ENCODE data around the gene FAM83B. TPM values are rescaled to one million over a fixed set of nuclear protein-coding genes. Genes with fewer than 3 reads are reported as not detected.

FAM83B gene
- total and polyA plus RNA-seq, 2 donors (not counting 3 experiments of a cell fraction or from before 2014, with no cell fraction given), result not detected

DNA sequence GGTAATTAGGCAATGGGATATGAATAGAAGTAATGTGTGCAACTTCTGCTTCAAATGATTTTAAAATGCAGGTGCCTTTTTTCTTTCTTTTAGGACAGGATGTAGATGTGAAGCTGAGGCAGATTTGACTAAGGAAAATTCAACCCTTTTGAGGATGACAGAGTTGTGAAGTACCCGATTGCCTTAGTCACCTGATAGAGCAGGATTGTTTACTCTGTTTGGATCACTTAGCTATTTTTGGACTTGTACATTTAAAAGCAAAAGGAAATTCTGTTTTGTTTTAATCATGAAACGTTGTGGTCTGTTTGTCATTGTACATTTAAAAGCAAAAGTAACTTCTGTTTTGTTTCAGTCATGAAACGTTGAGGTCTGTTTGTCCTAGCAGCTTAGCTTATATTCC lies 143.4 kb downstream of the FAM83B start:
- TF ChIP-seq JUN (IDR thresholded peaks at IDR 0.05; ENCODE audit: borderline replicate concordance, insufficient read depth, insufficient read length, low read depth), result no peak
- TF ChIP-seq GATA2 (IDR thresholded peaks at IDR 0.05; ENCODE audit: insufficient read depth, insufficient read length, low read depth, low read length), result no peak
- TF ChIP-seq POLR2AphosphoS5 (IDR thresholded peaks at IDR 0.05; ENCODE audit: insufficient read depth, low read depth, low read length), result no peak
- no peak for TF ChIP-seq FOS (IDR thresholded peaks at IDR 0.05; ENCODE audit: borderline replicate concordance, insufficient read depth, low read length)
- TF ChIP-seq, protein P1, sequence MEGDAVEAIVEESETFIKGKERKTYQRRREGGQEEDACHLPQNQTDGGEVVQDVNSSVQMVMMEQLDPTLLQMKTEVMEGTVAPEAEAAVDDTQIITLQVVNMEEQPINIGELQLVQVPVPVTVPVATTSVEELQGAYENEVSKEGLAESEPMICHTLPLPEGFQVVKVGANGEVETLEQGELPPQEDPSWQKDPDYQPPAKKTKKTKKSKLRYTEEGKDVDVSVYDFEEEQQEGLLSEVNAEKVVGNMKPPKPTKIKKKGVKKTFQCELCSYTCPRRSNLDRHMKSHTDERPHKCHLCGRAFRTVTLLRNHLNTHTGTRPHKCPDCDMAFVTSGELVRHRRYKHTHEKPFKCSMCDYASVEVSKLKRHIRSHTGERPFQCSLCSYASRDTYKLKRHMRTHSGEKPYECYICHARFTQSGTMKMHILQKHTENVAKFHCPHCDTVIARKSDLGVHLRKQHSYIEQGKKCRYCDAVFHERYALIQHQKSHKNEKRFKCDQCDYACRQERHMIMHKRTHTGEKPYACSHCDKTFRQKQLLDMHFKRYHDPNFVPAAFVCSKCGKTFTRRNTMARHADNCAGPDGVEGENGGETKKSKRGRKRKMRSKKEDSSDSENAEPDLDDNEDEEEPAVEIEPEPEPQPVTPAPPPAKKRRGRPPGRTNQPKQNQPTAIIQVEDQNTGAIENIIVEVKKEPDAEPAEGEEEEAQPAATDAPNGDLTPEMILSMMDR (IDR thresholded peaks at IDR 0.05; ENCODE audit: extremely low read depth in 1 of 2, insufficient read depth in 1 of 2, low read depth in 1 of 2, low read length in 2 of 2), result no peak
- TF ChIP-seq, protein P2, sequence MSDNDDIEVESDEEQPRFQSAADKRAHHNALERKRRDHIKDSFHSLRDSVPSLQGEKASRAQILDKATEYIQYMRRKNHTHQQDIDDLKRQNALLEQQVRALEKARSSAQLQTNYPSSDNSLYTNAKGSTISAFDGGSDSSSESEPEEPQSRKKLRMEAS (IDR thresholded peaks at IDR 0.05; ENCODE audit: insufficient read depth, insufficient read length), result no peak
- TF ChIP-seq MYC (IDR thresholded peaks at IDR 0.05; ENCODE audit: low read depth, low read length), result no peak
- no peak for TF ChIP-seq POLR2A (IDR thresholded peaks at IDR 0.05; ENCODE audit: low read depth, low read length)
- TF ChIP-seq EZH2 (IDR thresholded peaks at IDR 0.05; ENCODE audit: borderline replicate concordance, low read depth, low read length, severe bottlenecking), result no peak

More for the DNA sequence above, 143.4 kb downstream of the FAM83B start:
- Histone ChIP-seq H3K4me3 (replicated peaks in 1 of 3; ENCODE audit: insufficient read depth in 1 of 3, low read depth in 1 of 3, low read length in 3 of 3) (no peak overlapping the region), H3K36me3 (ENCODE audit: control insufficient read depth in 2 of 2, extremely low read depth in 1 of 2, insufficient read depth in 2 of 2, low read length in 2 of 2) (no peaks in the 10 kb centered on the region), H3K27ac (ENCODE audit: insufficient read depth, low read depth, low read length) (no peak overlapping the region), H3K79me2 (ENCODE audit: control insufficient read depth, insufficient read depth, low read length) (no peaks in the 10 kb centered on the region), H3K4me1 (ENCODE audit: control insufficient read depth, extremely low read depth, insufficient read depth, low read length) (no peaks in the 10 kb centered on the region), H3K9me1 (replicated peaks; ENCODE audit: control insufficient read depth, extremely low read depth, insufficient read depth, low read length) (no peaks in the 10 kb centered on the region), H4K20me1 (replicated peaks; ENCODE audit: control insufficient read depth, extremely low read depth, insufficient read depth, low read length) (no peaks in the 10 kb centered on the region), H3K4me2 (ENCODE audit: insufficient read depth, low read length) (no peak overlapping the region), H3K9me3 (replicated peaks; ENCODE audit: control insufficient read depth, insufficient read depth, low read length) (no peaks in the 10 kb centered on the region), H3K9ac (replicated peaks; ENCODE audit: extremely low read depth, insufficient read depth, low read length) (no peak overlapping the region), H2AFZ (ENCODE audit: low read depth, low read length) (no peak overlapping the region), H3K27me3 (ENCODE audit: control insufficient read depth in 2 of 2, insufficient read depth in 2 of 2, low read length in 2 of 2) (no peaks in the 10 kb centered on the region)
- BruUV-seq (replicated peaks), result no TSS peak
- intact Hi-C loops (cut with micrococcal nuclease) (loop anchor here (10.0 kb wide), 1 partner anchor 1005 kb away; no protein-coding TSS in a partner anchor), dilution Hi-C loops (cut with MboI; ENCODE audit: extremely low pct_ligation_motif_present, low sequenced_read_pairs) (no loop called here)
- ChIA-PET POLR2A (no interaction called here), CTCF (no interaction called here)
- no peak for FAIRE-seq
- no peak for DNase-seq (ENCODE audit: low read depth, low spot score)

Data from endothelial cell of umbilical vein (primary cell).